Measurements from ENCODE around the gene TAX1BP3. TPM values are rescaled to one million over a fixed set of nuclear protein-coding genes. Genes with fewer than 3 reads are reported as not detected.

TAX1BP3 gene, protein sequence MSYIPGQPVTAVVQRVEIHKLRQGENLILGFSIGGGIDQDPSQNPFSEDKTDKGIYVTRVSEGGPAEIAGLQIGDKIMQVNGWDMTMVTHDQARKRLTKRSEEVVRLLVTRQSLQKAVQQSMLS
- 165 and 192 TPM in 2 replicates for polyA plus RNA-seq (2012; rRNA removed)
- 129 and 173 TPM in 2 replicates for polyA plus RNA-seq (2012; cell fraction: cytosol; rRNA removed)
- 92.2 and 93.2 TPM in 2 replicates for polyA plus RNA-seq (2012; cell fraction: nucleus; rRNA removed)

DNA sequence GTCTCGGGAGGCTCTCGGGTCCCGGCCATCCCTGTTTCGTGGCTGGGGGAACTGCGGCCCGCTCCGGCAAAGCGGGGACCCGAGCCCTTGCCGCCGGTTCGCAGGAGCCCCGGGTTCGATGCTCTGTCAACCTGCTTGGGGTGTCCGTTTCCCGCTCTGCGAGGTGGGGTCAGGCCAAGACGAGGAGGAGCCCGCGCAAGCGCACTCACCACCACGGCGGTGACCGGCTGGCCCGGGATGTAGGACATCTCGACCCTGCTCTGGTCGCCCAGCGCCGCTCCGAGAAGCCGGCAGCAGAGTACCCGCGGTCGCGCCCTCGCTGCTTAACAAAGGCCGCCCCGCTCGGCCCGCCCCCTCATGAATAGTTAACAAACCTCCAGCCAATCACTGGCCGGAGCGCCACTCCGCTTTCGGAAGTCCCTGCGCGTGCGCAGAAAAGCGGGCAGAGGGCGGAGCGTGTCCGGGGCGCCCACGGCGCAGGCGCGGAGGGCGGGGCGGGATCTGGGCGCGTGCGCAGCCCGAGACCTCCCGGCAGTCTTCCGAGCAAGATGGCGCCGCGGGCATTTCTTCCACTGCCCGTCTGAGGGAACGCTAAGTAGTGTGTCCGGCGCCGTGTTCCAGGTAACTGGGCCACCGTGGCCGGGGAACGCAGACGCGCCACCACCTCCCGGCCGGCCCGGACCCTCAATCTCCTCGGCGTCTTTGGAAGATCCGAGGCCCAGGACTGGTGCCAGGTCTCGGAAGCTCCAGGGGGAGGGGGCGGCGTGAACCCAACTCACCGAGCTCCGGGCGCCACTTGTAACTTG is at the start of gene TAX1BP3, which contains the start of gene EMC6:
Gene TAX1BP3, minus strand, starts transcription at position 300 of the 806 bp plus-strand sequence. Its CDS starts 52 bp downstream, at position 248.
Gene EMC6, plus strand, starts transcription at position 534 of the 806 bp plus-strand sequence. CDS start 335 bp downstream, outside the sequence.
- Histone ChIP-seq H3K9me3 (no peaks in the 10 kb centered on the region), H3K4me1 (ENCODE audit: control insufficient read depth in 1 of 2, insufficient read depth in 2 of 2, low read depth in 1 of 2, low read length in 1 of 2) (peaks cover 0 to 20% of the 10 kb centered on the region in 2 experiments; a peak in 1 of 4 replicates), H2AFZ (ENCODE audit: low read depth) (peak within 1 kb of the TSS; percentile 79; the same call in 1 of the 2 replicates), H3K4me2 (peak within 1 kb of the TSS; percentile 100), H3K9ac (peak within 1 kb of the TSS; percentile 100), H3K79me2 (ENCODE audit: insufficient read depth) (peaks cover 62% of the 10 kb centered on the region), H3F3A (replicated peaks; ENCODE audit: insufficient read depth) (peaks cover 13% of the 10 kb centered on the region), H4K20me1 (ENCODE audit: insufficient read depth) (peaks cover 37% of the 10 kb centered on the region), H3K27ac (ENCODE audit: low read depth in 2 of 2, low read length in 1 of 2) (peak within 1 kb of the TSS; percentile 98), H3K4me3 (ENCODE audit: low read depth in 2 of 2, low read length in 1 of 2) (peak within 1 kb of the TSS; percentile 91 to 96), H3K36me3 (replicated peaks in 1 of 2; ENCODE audit: control insufficient read depth in 1 of 2, insufficient read depth in 2 of 2, low read length in 1 of 2) (peaks cover 17% of the 10 kb centered on the region in 2 experiments), H3K27me3 (ENCODE audit: insufficient read depth) (no peaks in the 10 kb centered on the region), H3K9me2 (no peaks in the 10 kb centered on the region)
- ChIA-PET POLR2A (interaction anchor here (0.6 to 2.2 kb wide), 2 partner anchors 32 to 51 kb away, joined by 3 to 10 read pairs; partner anchors contain the start of genes CTNS and SHPK), CTCF (interaction anchor here (1.0 to 3.1 kb wide), 4 partner anchors 11 to 620 kb away, joined by 3 to 14 read pairs (median 12); no protein-coding TSS in a partner anchor)
- DNase-seq, result peak; percentile 99
- 0% methylated on average over 38 of the region's 89 CpGs for WGBS (ENCODE audit: low lambda C conversion rate)
- TF ChIP-seq ELF1 (IDR thresholded peaks at IDR 0.05) (no peak), GATA2 (CRISPR knock-in tag; IDR thresholded peaks at IDR 0.05) (no peak), RCOR1 (IDR thresholded peaks at IDR 0.05; ENCODE audit: low read length) (no peak; the same call in 1 of the 2 replicates), TAF1 (IDR thresholded peaks at IDR 0.05; ENCODE audit: borderline replicate concordance, low read depth, low read length) (peak; percentile 94), TEAD4 (IDR thresholded peaks at IDR 0.05; ENCODE audit: borderline replicate concordance, insufficient read depth) (peak; percentile 0; the same call in 1 of the 2 replicates), EP300 (IDR thresholded peaks at IDR 0.05; ENCODE audit: borderline replicate concordance in 1 of 2, low read depth in 1 of 2, low read length in 1 of 2) (no peak), JUND (IDR thresholded peaks at IDR 0.05) (no peak), SMC3 (IDR thresholded peaks at IDR 0.05; ENCODE audit: low read depth, low read length) (0 out of 2 replicates have a peak, but pooled peaks have one; percentile 6), GABPA (IDR thresholded peaks at IDR 0.05; ENCODE audit: low read depth) (no peak), RXRA (IDR thresholded peaks at IDR 0.05; ENCODE audit: borderline replicate concordance, low read depth) (no peak; the same call in 1 of the 2 replicates), FOSL2 (IDR thresholded peaks at IDR 0.05; ENCODE audit: borderline replicate concordance, low read depth) (no peak), EZH2phosphoT487 (IDR thresholded peaks at IDR 0.05; ENCODE audit: borderline replicate concordance, low read depth) (no peak), CHD2 (IDR thresholded peaks at IDR 0.05; ENCODE audit: low read length, partially characterized antibody) (peak; percentile 10), POLR2AphosphoS5 (IDR thresholded peaks at IDR 0.05; ENCODE audit: low read depth, low read length) (peak; percentile 98)
- TF ChIP-seq, protein P1, sequence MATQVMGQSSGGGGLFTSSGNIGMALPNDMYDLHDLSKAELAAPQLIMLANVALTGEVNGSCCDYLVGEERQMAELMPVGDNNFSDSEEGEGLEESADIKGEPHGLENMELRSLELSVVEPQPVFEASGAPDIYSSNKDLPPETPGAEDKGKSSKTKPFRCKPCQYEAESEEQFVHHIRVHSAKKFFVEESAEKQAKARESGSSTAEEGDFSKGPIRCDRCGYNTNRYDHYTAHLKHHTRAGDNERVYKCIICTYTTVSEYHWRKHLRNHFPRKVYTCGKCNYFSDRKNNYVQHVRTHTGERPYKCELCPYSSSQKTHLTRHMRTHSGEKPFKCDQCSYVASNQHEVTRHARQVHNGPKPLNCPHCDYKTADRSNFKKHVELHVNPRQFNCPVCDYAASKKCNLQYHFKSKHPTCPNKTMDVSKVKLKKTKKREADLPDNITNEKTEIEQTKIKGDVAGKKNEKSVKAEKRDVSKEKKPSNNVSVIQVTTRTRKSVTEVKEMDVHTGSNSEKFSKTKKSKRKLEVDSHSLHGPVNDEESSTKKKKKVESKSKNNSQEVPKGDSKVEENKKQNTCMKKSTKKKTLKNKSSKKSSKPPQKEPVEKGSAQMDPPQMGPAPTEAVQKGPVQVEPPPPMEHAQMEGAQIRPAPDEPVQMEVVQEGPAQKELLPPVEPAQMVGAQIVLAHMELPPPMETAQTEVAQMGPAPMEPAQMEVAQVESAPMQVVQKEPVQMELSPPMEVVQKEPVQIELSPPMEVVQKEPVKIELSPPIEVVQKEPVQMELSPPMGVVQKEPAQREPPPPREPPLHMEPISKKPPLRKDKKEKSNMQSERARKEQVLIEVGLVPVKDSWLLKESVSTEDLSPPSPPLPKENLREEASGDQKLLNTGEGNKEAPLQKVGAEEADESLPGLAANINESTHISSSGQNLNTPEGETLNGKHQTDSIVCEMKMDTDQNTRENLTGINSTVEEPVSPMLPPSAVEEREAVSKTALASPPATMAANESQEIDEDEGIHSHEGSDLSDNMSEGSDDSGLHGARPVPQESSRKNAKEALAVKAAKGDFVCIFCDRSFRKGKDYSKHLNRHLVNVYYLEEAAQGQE (IDR thresholded peaks at IDR 0.05; ENCODE audit: low read depth, low read length), result peak; percentile 30; the same call in 1 of the 2 replicates
- TF ChIP-seq, protein P2, sequence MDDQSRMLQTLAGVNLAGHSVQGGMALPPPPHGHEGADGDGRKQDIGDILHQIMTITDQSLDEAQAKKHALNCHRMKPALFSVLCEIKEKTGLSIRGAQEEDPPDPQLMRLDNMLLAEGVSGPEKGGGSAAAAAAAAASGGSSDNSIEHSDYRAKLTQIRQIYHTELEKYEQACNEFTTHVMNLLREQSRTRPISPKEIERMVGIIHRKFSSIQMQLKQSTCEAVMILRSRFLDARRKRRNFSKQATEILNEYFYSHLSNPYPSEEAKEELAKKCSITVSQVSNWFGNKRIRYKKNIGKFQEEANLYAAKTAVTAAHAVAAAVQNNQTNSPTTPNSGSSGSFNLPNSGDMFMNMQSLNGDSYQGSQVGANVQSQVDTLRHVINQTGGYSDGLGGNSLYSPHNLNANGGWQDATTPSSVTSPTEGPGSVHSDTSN (IDR thresholded peaks at IDR 0.05), result peak; percentile 28
- TF ChIP-seq, protein P3, sequence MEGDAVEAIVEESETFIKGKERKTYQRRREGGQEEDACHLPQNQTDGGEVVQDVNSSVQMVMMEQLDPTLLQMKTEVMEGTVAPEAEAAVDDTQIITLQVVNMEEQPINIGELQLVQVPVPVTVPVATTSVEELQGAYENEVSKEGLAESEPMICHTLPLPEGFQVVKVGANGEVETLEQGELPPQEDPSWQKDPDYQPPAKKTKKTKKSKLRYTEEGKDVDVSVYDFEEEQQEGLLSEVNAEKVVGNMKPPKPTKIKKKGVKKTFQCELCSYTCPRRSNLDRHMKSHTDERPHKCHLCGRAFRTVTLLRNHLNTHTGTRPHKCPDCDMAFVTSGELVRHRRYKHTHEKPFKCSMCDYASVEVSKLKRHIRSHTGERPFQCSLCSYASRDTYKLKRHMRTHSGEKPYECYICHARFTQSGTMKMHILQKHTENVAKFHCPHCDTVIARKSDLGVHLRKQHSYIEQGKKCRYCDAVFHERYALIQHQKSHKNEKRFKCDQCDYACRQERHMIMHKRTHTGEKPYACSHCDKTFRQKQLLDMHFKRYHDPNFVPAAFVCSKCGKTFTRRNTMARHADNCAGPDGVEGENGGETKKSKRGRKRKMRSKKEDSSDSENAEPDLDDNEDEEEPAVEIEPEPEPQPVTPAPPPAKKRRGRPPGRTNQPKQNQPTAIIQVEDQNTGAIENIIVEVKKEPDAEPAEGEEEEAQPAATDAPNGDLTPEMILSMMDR (IDR thresholded peaks at IDR 0.05), result no peak
- TF ChIP-seq, protein P4, sequence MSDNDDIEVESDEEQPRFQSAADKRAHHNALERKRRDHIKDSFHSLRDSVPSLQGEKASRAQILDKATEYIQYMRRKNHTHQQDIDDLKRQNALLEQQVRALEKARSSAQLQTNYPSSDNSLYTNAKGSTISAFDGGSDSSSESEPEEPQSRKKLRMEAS (IDR thresholded peaks at IDR 0.05; ENCODE audit: low read depth), result no peak; the same call in 1 of the 2 replicates
- TF ChIP-seq, protein P5, sequence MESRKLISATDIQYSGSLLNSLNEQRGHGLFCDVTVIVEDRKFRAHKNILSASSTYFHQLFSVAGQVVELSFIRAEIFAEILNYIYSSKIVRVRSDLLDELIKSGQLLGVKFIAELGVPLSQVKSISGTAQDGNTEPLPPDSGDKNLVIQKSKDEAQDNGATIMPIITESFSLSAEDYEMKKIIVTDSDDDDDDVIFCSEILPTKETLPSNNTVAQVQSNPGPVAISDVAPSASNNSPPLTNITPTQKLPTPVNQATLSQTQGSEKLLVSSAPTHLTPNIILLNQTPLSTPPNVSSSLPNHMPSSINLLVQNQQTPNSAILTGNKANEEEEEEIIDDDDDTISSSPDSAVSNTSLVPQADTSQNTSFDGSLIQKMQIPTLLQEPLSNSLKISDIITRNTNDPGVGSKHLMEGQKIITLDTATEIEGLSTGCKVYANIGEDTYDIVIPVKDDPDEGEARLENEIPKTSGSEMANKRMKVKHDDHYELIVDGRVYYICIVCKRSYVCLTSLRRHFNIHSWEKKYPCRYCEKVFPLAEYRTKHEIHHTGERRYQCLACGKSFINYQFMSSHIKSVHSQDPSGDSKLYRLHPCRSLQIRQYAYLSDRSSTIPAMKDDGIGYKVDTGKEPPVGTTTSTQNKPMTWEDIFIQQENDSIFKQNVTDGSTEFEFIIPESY (IDR thresholded peaks at IDR 0.05; ENCODE audit: borderline replicate concordance, low read depth), result no peak
- TF ChIP-seq, protein P6, sequence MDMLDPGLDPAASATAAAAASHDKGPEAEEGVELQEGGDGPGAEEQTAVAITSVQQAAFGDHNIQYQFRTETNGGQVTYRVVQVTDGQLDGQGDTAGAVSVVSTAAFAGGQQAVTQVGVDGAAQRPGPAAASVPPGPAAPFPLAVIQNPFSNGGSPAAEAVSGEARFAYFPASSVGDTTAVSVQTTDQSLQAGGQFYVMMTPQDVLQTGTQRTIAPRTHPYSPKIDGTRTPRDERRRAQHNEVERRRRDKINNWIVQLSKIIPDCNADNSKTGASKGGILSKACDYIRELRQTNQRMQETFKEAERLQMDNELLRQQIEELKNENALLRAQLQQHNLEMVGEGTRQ (IDR thresholded peaks at IDR 0.05; ENCODE audit: borderline replicate concordance, low read depth, low read length), result no peak
